ENCODE data around the gene CALR3. TPM values are rescaled to one million over a fixed set of nuclear protein-coding genes. Genes with fewer than 3 reads are reported as not detected.

CALR3 gene
- total RNA-seq, 1 donor from 2014 or later = not detected

GRCh38 chr19:16541526-16542044 is 45.6 kb upstream of the CALR3 start:
- ATAC-seq (no peak), DNase-seq (no peak)
- Histone ChIP-seq H3K27me3 (no peaks in the 10 kb centered on the region), H3K4me1 (peaks cover 31% of the 10 kb centered on the region), H3K4me3 (peak overlapping the region; percentile 90), H3K27ac (peak overlapping the region; percentile 90), H3K36me3 (peaks cover 21% of the 10 kb centered on the region), H3K9me3 (no peaks in the 10 kb centered on the region)
- intact Hi-C loops (cut with DNase I) = no loop called here
- no peak for TF ChIP-seq CTCF (IDR thresholded peaks at IDR 0.05)

DNA sequence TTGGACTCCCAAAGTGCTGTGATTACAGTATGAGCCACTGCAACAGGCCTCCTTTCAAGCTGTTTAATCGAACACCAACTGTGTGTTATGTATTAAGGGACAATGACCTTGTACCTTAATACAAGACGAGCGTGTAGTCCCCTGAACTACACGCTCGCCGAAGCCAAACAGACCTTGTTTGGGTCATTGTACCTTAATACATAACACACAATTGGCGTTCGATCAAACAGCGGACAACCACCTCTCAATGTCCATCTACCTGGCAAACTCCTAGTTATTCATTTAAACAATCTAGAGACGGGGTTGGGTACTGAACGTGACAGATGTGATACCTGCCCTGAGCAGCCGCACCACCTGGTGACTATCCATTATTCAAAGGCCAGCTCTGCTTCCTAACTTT is 45.0 kb upstream of the CALR3 start:
- no peak for ATAC-seq
- H3K27me3 ChIP-seq = no peaks in the 10 kb centered on the region
- no peak for DNase-seq
- peaks cover 31% of the 10 kb centered on the region for H3K4me1 ChIP-seq
- H3K36me3 ChIP-seq = peaks cover 26% of the 10 kb centered on the region
- no peak for TF ChIP-seq CTCF (IDR thresholded peaks at IDR 0.05)
- no peaks in the 10 kb centered on the region for H3K9me3 ChIP-seq
- H3K4me3 ChIP-seq = peak overlapping the region; percentile 90
- intact Hi-C loops (cut with DNase I) = no loop called here
- no peak overlapping the region for H3K27ac ChIP-seq

GRCh38 chr19:16537111-16537510 is 41.1 kb upstream of the CALR3 start:
- H3K27ac ChIP-seq = no peak overlapping the region
- no peak for DNase-seq
- no peak for ATAC-seq
- intact Hi-C loops (cut with DNase I) = no loop called here
- H3K4me1 ChIP-seq = peaks cover 18% of the 10 kb centered on the region
- no peak overlapping the region for H3K4me3 ChIP-seq
- no peak for TF ChIP-seq CTCF (IDR thresholded peaks at IDR 0.05)
- peaks cover 65% of the 10 kb centered on the region for H3K36me3 ChIP-seq
- H3K9me3 ChIP-seq = no peaks in the 10 kb centered on the region
- no peaks in the 10 kb centered on the region for H3K27me3 ChIP-seq

DNA sequence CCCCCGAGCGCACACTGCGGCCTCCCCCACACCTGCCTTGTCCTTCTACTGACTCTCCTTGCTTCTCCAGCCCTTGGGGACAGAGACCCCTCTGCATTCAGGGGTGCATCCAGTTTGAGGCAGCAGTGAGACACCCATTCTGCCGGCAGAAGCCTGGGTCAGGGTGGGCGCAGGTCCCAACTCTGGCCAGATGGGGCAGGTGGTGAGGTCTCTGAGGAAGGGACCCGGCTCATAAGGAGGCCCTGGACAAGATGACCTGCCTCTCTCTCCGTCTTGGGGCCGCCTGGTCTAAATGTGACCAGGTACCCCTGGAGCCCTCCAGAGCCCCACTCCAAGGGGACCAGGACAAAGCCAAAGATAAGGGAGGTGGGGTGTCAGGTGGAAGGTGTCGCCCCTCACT is 40.2 kb upstream of the CALR3 start:
- no peak for TF ChIP-seq CTCF (IDR thresholded peaks at IDR 0.05)
- intact Hi-C loops (cut with DNase I) = no loop called here
- DNase-seq (no peak), ATAC-seq (no peak)
- Histone ChIP-seq H3K27me3 (no peaks in the 10 kb centered on the region), H3K27ac (no peak overlapping the region), H3K4me3 (no peak overlapping the region), H3K4me1 (peaks cover 13% of the 10 kb centered on the region), H3K9me3 (no peaks in the 10 kb centered on the region), H3K36me3 (peaks cover 74% of the 10 kb centered on the region)

DNA sequence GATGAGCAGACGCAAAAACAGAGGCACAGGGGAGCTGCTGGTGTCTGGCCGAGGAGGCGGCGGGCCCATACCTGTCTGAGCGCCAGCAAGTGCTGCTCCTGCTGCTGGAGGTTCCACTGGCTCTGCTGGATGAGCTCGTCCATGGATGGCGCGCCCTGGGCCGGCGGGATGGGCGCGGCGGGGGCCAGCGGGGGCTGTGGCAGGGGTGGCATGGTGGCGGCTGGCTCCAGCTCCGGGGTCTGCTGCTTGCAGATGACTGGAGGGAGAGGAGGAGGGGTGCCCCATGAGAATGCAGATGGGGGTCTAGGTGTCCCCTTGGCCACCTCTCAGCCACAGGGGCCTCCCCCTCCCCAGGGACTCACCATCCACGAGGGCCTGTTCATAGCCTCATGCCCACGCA is 39.4 kb upstream of the CALR3 start:
- peaks cover 82% of the 10 kb centered on the region for H3K36me3 ChIP-seq
- H3K27me3 ChIP-seq = no peaks in the 10 kb centered on the region
- intact Hi-C loops (cut with DNase I) = no loop called here
- H3K27ac ChIP-seq = no peak overlapping the region
- H3K9me3 ChIP-seq = no peaks in the 10 kb centered on the region
- DNase-seq = no peak
- H3K4me1 ChIP-seq = peaks cover 5% of the 10 kb centered on the region
- TF ChIP-seq CTCF (IDR thresholded peaks at IDR 0.05) = no peak
- ATAC-seq = no peak
- H3K4me3 ChIP-seq = no peak overlapping the region

Data from upper lobe of right lung (tissue), 1 donor.